Thymus (tissue), 11 donors: Measurements from ENCODE around the gene ZNF260. TPM values are rescaled to one million over a fixed set of nuclear protein-coding genes. Genes with fewer than 3 reads are reported as not detected.
A peak's percentile ranks its signal among the peaks of the same experiment; 100 is the strongest.
"Not testable (repeated sequence)": the region's sequence is repeated elsewhere in the genome, so short reads cannot be mapped to it uniquely, and the experiment has no call there.

Experiments
- DNase-seq, 9 donors: peaks; one replicate each; pipeline ENCODE4 v3.0.0-alpha.2; 2013; ENCODE audit warnings: low spot score in 9 of 9, low read depth in 6 of 9, missing footprints in 1 of 9
- H3K27ac ChIP-seq, 2 donors: one replicate each; pipeline ENCODE4 v1.5.1; 2013; ENCODE audit warnings: control low read depth in 1 of 2, low read depth in 1 of 2, low read length in 1 of 2, mild to moderate bottlenecking in 1 of 2, moderate library complexity in 1 of 2
- H3K27me3 ChIP-seq, 2 donors: one replicate each; pipeline ENCODE4 v1.5.1; 2013; ENCODE audit warnings: low read length in 1 of 2; ENCODE audit not compliant: control insufficient read depth in 2 of 2, insufficient read depth in 1 of 2
- H3K36me3 ChIP-seq, 2 donors: one replicate each; pipeline ENCODE4 v1.5.1; 2013; ENCODE audit warnings: low read length in 1 of 2, mild to moderate bottlenecking in 1 of 2, moderate library complexity in 1 of 2; ENCODE audit not compliant: control insufficient read depth in 2 of 2, insufficient read depth in 2 of 2
- H3K4me1 ChIP-seq, 2 donors: one replicate each; pipeline ENCODE4 v1.5.1; 2013; ENCODE audit warnings: low read length in 2 of 2; ENCODE audit not compliant: control insufficient read depth in 2 of 2, insufficient read depth in 2 of 2
- H3K4me3 ChIP-seq, 2 donors: one replicate each; pipeline ENCODE4 v1.5.1; 2013; ENCODE audit warnings: low read length in 2 of 2, control low read depth in 1 of 2, mild to moderate bottlenecking in 1 of 2
- H3K9me3 ChIP-seq, 2 donors: one replicate each; pipeline ENCODE4 v1.5.1; 2013; ENCODE audit warnings: low read length in 1 of 2, mild to moderate bottlenecking in 1 of 2; ENCODE audit not compliant: control insufficient read depth in 2 of 2, insufficient read depth in 1 of 2
- WGBS: extraction: QIAGEN DNeasy Blood & Tissue Kit; methylation state at CpG from one replicate; pipeline ENCODE4 v1.1.7; 2013; 5-methylcytosine and 5-hydroxymethylcytosine counted together
- polyA plus RNA-seq: library from polyadenylated mRNA; stranded (reverse); fragments of 200-250 nt; gene quantifications from one replicate; pipeline ENCODE4 v1.2.3, GENCODE V29; 2013
- total RNA-seq: library from RNA; stranded (reverse); fragments of 120-200 nt; gene quantifications from one replicate; pipeline ENCODE4 v1.2.4, GENCODE V29; 2013
- donor health status: healthy.

Gene ZNF260
- total and polyA plus RNA-seq, 2 donors: 9.4 to 9.7 TPM

DNA sequence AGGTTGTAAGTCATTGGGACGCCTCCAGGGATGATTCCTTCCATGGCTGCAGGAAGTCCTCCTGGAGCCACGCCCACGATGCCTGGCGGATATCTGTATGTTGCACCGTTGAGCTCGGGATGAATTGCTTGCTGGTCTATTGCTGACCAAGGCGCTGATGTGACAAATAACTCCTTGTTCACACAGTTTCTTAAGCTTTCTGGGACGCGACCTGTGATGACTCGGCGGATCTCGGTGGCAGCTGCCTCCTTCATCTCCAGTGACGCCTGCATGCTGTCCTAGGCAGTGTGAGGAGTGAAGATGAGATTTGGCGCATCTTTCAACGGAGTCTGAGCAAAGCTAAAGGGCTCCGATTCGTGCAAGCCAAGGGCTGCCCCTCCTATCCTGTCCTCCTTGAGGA lies 31.1 kb downstream of the ZNF260 start:
- WGBS: 92% methylated on average over 17 of the region's 17 CpGs
- H3K4me3 ChIP-seq: no peak overlapping the region
- no peak for DNase-seq
- H3K27me3 ChIP-seq: no peaks in the 10 kb centered on the region
- H3K4me1 ChIP-seq: no peaks in the 10 kb centered on the region
- peaks cover 8 to 27% of the 10 kb centered on the region in 2 donors for H3K9me3 ChIP-seq
- H3K36me3 ChIP-seq: no peaks in the 10 kb centered on the region
- H3K27ac ChIP-seq: no peak overlapping the region

DNA sequence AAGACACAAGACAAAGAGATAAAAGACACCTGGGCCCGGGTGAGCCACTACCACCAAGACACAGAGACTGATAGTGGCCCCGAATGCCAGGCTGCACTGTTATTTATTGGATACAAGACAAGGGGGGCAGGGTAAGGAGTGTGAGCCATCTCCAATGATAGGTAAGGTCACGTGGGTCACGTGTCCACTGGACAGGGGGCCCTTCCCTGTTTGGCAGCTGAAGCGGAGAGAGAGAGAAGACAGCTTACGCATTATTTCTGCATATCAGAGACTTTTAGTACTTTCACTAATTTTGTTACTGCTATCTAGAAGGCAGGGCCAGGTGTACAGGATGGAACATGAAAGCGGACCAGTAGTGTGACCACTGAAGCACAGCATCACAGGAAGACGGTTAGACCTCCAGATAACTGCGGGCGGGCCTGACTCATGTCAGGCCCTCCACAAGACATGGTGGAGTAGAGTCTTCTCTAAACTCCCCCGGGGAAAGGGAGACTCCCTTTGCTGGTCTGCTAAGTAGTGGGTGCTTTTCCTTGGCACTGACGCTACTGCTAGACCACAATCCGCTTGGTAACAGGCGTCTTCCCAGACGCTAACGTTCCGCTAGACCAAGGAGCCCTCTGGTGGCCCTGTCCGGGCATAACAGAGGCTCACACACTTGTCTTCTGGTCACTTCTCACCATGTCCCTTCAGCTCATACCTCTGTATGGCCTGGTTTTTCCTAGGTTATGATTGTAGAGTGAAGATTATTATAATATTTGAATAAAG lies 35.2 kb downstream of the ZNF260 start:
- DNase-seq, H3K4me1 ChIP-seq, H3K4me3 ChIP-seq, H3K36me3 ChIP-seq, H3K27me3 ChIP-seq, H3K27ac ChIP-seq: not testable (repeated sequence)
- H3K9me3 ChIP-seq: peaks cover 7 to 20% of the 10 kb centered on the region in 2 donors
- WGBS: 77% methylated on average over 18 of the region's 18 CpGs

DNA sequence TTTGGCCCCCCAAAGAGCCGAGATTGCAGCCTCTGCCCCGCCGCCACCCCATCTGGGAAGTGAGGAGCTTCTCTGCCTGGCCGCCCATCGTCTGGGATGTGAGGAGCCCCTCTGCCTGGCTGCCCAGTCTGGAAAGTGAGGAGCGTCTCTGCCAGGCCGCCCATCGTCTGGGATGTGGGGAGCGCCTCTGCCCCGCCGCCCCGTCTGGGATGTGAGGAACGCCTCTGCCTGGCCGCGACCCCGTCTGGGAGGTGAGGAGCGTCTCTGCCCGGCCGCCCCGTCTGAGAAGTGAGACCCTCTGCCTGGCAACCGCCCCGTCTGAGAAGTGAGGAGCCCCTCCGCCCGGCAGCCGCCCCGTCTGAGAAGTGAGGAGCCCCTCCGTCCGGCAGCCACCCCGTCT lies 37.2 kb downstream of the ZNF260 start:
- H3K27me3 ChIP-seq, H3K9me3 ChIP-seq, H3K4me3 ChIP-seq, DNase-seq, H3K4me1 ChIP-seq, H3K36me3 ChIP-seq, H3K27ac ChIP-seq: not testable (repeated sequence)
- WGBS: 95% methylated on average over 28 of the region's 29 CpGs

DNA sequence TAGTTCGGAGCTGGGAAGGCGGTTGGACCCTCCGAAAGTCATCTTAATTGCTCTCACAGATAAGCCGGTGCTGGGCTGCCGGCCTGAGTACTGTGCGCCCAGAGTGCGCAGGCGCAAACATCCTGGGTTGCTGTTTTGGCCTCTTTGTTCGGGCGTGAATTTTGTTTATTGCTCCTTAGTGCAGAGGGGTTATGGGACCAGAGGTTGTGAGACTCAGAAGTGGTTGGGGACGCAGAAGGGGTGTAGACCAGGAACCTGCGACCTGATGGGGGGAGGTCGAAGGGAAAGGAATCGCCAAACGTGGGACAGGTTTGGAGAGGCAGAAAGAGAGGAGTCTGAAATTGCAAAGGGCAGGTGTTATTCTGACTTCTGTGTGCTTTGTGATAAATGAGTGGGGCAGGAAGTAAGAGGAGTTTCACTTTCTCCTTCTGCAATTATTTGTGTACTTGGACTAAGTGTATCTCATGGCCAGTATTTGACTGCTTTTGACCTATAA lies 38.1 kb downstream of the ZNF260 start:
- H3K9me3 ChIP-seq: peaks cover 1 to 8% of the 10 kb centered on the region in 2 donors
- peak overlapping the region; percentile 84 to 94 for H3K4me3 ChIP-seq
- WGBS: 4% methylated on average over 15 of the region's 15 CpGs
- no peaks in the 10 kb centered on the region for H3K36me3 ChIP-seq
- H3K27ac ChIP-seq: peak overlapping the region; percentile 95 to 99
- H3K27me3 ChIP-seq: no peaks in the 10 kb centered on the region
- peak in 5 of 9 donors; percentile 66 to 90 (median 81) for DNase-seq
- no peaks in the 10 kb centered on the region for H3K4me1 ChIP-seq

DNA sequence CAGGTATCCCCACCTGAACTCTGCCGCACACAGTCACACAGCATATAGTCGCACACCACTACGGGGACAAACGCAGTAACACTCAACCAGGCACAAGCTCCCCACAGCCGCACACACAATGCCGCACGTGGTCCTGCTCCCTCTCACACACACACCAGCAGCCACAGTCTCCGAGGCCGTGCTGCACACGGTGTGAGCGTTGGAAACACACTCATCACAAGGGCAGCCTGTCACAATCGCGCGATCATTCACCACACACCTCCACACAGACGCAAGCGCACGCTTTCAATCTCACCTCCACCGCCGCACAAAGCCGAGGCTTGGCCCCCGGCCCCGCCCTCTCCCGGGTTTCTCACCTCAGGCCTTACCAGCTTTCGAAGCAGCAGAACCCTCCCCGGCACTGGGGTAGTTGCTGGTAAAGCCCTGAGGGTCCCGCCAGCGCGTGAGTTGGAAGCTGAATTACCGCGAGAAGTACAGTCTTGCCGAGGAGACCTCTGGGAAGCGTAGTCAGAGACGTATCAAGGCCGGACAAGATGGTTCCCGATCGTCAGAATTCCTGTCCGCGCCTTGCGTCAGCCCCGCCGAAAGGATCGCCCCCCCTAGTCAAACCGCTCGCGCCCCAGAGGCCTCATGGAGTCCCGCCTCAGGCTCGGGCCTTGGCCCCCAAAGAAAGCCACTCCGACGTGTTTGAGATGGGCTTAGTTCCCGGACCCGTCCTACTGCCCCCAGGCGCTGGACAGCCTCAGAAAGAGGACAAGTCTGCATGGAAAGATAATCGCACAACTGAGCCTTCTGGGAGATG lies 38.8 kb downstream of the ZNF260 start, which contains the start of gene ZNF566:
TSS of gene ZNF566 (minus strand) at position 444 of the 802 bp plus-strand sequence. CDS start 13,004 bp downstream, outside the sequence.
- peak within 1 kb of the TSS; percentile 84 to 94 for H3K4me3 ChIP-seq
- no peaks in the 10 kb centered on the region for H3K36me3 ChIP-seq
- peaks cover 1 to 9% of the 10 kb centered on the region in 2 donors for H3K9me3 ChIP-seq
- H3K4me1 ChIP-seq: no peaks in the 10 kb centered on the region
- peak within 1 kb of the TSS; percentile 95 to 99 for H3K27ac ChIP-seq
- DNase-seq: peak; percentile 90 to 98 (median 94)
- under 1% methylated on average over 53 of the region's 53 CpGs for WGBS
- no peaks in the 10 kb centered on the region for H3K27me3 ChIP-seq

DNA sequence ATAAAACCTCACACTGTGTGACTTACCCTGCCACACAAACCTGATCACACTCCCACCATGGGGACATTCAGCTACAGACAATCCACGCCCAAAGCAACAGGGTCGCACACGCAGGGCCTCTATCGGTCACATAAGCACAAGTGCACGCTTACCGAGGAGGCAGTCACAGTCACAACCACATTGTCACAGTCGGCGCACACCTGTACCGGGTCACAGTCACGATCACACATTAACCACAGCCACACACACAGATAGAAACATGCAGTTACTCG lies 39.3 kb downstream of the ZNF260 start:
- WGBS: 2% methylated on average over 11 of the region's 11 CpGs
- peak overlapping the region; percentile 84 to 94 for H3K4me3 ChIP-seq
- no peaks in the 10 kb centered on the region for H3K4me1 ChIP-seq
- peak overlapping the region; percentile 95 to 99 for H3K27ac ChIP-seq
- peak in 1 of 9 donors; percentile 3 for DNase-seq
- peaks cover 0 to 9% of the 10 kb centered on the region in 2 donors for H3K9me3 ChIP-seq
- H3K36me3 ChIP-seq: no peaks in the 10 kb centered on the region
- no peaks in the 10 kb centered on the region for H3K27me3 ChIP-seq

DNA sequence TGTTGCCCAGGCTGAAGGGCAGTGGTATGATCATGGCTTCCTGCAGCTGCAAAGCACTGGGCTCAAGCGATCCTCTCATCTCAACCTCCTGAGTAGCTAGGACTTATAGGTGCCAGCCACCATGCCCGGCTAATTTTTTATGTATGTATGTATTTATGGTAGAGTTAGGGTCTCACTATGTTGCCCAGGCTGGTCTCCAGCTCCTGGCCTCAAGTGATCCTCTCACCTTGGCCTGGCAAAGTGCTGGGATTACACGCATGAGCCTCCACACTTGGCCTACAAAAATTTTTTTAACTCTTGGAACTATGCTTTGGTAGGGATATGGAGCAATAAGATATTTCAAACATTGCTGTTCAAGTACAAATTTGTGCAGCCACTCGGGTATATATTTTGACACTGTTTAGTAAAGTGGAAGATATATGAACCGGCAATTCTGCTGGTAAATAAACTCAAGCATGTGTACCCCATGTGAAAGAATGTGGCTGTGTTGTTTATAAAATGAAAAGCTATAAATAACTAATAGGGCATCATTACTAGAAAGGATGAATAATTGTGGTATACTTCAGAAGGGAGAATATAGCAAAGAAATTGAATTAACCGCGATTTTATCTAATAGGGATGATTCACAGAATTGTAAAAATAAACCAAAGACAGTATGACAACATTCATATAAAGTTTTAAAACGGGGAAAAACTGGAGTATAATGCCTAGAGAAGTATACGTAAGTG lies 39.8 kb downstream of the ZNF260 start:
- 74% methylated on average over 9 of the region's 9 CpGs for WGBS
- Histone ChIP-seq H3K27ac (peak overlapping the region in 1 of 2 donors; percentile 99), H3K9me3 (peaks cover 0 to 9% of the 10 kb centered on the region in 2 donors), H3K27me3 (no peaks in the 10 kb centered on the region), H3K4me3 (peak overlapping the region; percentile 84 to 94), H3K36me3 (no peaks in the 10 kb centered on the region), H3K4me1 (no peaks in the 10 kb centered on the region)
- no peak for DNase-seq

DNA sequence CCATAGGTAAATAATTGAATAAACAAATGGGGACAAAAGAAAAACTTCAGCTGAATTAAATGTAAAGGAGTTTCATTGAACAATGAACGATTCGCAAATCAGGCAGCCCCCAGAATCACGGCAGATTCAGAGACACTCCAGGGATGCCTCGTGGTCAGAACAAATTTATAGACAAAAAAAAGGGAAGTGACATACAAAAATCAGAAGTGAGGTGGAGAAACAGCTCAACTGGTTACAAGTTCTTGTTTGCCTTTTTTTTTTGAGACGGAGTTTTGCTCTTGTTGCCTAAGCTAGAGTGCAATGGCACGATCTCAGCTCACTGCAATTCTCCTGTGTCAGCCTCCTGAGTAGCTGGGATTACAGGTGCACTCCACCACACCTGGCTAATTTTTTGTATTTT lies 44.4 kb downstream of the ZNF260 start:
- Histone ChIP-seq H3K36me3 (no peaks in the 10 kb centered on the region), H3K27me3 (no peaks in the 10 kb centered on the region), H3K9me3 (peaks cover 0 to 7% of the 10 kb centered on the region in 2 donors), H3K4me3 (no peak overlapping the region), H3K4me1 (no peaks in the 10 kb centered on the region), H3K27ac (no peak overlapping the region)
- no peak for DNase-seq
- WGBS: 89% methylated on average over 6 of the region's 6 CpGs
